ENCODE measurements around the gene AP2A2.

The AP2A2 gene

DNA sequence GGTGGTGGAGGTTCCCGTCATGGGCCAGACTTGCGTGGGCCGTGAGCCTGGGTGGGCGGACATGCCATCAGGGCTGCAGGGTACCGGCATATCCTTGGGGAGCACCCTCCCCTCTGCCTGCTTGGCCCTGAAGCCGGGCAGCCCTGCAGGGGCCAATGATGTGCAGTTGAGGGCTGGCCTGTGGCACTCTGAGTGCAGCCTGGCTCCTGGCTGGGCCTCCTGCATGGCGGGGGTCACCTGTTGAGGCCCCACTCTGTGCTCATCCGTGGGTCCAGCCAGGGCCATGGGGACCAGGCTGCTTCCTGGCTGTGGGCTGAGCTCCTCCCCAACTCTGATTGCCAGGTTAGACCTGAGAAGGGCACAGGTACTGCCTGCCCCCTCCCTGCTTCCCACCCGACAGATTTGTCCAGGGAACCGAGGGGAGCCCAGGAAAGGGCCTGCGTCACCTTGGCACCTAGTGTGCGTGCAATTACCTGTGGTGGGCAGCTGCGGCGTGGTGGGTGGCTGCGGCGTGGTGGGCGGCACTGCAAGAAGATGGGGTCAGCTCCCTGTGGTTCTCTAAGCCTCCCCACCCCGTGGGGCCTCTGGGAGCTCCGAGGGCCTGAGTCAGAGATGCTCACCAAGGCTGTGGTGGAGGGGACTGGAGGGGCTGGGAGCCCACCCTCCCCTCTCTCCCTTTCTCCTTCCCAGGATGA is 94.7 kb downstream of the AP2A2 start:
- Histone ChIP-seq H3K9me3 (ENCODE audit: severe bottlenecking) (no peaks in the 10 kb centered on the region), H3K27ac (ENCODE audit: poor library complexity, severe bottlenecking) (no peak overlapping the region), H3K27me3 (ENCODE audit: insufficient read depth, poor library complexity, severe bottlenecking) (no peaks in the 10 kb centered on the region), H3K4me3 (ENCODE audit: severe bottlenecking) (no peak overlapping the region), H3K36me3 (ENCODE audit: low read depth) (no peaks in the 10 kb centered on the region), H3K4me1 (ENCODE audit: insufficient read depth, poor library complexity, severe bottlenecking) (no peaks in the 10 kb centered on the region)
- ATAC-seq (ENCODE audit: low read depth) = no peak
- TF ChIP-seq, protein P1, sequence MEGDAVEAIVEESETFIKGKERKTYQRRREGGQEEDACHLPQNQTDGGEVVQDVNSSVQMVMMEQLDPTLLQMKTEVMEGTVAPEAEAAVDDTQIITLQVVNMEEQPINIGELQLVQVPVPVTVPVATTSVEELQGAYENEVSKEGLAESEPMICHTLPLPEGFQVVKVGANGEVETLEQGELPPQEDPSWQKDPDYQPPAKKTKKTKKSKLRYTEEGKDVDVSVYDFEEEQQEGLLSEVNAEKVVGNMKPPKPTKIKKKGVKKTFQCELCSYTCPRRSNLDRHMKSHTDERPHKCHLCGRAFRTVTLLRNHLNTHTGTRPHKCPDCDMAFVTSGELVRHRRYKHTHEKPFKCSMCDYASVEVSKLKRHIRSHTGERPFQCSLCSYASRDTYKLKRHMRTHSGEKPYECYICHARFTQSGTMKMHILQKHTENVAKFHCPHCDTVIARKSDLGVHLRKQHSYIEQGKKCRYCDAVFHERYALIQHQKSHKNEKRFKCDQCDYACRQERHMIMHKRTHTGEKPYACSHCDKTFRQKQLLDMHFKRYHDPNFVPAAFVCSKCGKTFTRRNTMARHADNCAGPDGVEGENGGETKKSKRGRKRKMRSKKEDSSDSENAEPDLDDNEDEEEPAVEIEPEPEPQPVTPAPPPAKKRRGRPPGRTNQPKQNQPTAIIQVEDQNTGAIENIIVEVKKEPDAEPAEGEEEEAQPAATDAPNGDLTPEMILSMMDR (IDR thresholded peaks at IDR 0.05; ENCODE audit: poor library complexity, severe bottlenecking) = no peak
- DNase-seq (ENCODE audit: low spot score) = no peak

- Histone ChIP-seq H3K4me3 (ENCODE audit: severe bottlenecking) (no peak overlapping the region), H3K27ac (ENCODE audit: poor library complexity, severe bottlenecking) (no peak overlapping the region), H3K36me3 (ENCODE audit: low read depth) (no peaks in the 10 kb centered on the region), H3K4me1 (ENCODE audit: insufficient read depth, poor library complexity, severe bottlenecking) (no peaks in the 10 kb centered on the region), H3K27me3 (ENCODE audit: insufficient read depth, poor library complexity, severe bottlenecking) (no peaks in the 10 kb centered on the region), H3K9me3 (ENCODE audit: severe bottlenecking) (no peaks in the 10 kb centered on the region)
- DNase-seq (ENCODE audit: low spot score) (no peak), ATAC-seq (ENCODE audit: low read depth) (no peak)
- TF ChIP-seq, protein P1 (IDR thresholded peaks at IDR 0.05; ENCODE audit: poor library complexity, severe bottlenecking) = no peak
These were observed 96.7 kb downstream of the AP2A2 start for GRCh38 chr11:1022411-1022810.

- H3K4me3 ChIP-seq (ENCODE audit: severe bottlenecking) = no peak overlapping the region
- H3K9me3 ChIP-seq (ENCODE audit: severe bottlenecking) = no peaks in the 10 kb centered on the region
- H3K36me3 ChIP-seq (ENCODE audit: low read depth) = no peaks in the 10 kb centered on the region
- DNase-seq (ENCODE audit: low spot score) (no peak), ATAC-seq (ENCODE audit: low read depth) (no peak)
- TF ChIP-seq, protein P1 (IDR thresholded peaks at IDR 0.05; ENCODE audit: poor library complexity, severe bottlenecking) = no peak
- no peaks in the 10 kb centered on the region for H3K27me3 ChIP-seq (ENCODE audit: insufficient read depth, poor library complexity, severe bottlenecking)
- H3K27ac ChIP-seq (ENCODE audit: poor library complexity, severe bottlenecking) = no peak overlapping the region
- no peaks in the 10 kb centered on the region for H3K4me1 ChIP-seq (ENCODE audit: insufficient read depth, poor library complexity, severe bottlenecking)
These were observed 97.5 kb downstream of the AP2A2 start for GRCh38 chr11:1022908-1023810.

DNA sequence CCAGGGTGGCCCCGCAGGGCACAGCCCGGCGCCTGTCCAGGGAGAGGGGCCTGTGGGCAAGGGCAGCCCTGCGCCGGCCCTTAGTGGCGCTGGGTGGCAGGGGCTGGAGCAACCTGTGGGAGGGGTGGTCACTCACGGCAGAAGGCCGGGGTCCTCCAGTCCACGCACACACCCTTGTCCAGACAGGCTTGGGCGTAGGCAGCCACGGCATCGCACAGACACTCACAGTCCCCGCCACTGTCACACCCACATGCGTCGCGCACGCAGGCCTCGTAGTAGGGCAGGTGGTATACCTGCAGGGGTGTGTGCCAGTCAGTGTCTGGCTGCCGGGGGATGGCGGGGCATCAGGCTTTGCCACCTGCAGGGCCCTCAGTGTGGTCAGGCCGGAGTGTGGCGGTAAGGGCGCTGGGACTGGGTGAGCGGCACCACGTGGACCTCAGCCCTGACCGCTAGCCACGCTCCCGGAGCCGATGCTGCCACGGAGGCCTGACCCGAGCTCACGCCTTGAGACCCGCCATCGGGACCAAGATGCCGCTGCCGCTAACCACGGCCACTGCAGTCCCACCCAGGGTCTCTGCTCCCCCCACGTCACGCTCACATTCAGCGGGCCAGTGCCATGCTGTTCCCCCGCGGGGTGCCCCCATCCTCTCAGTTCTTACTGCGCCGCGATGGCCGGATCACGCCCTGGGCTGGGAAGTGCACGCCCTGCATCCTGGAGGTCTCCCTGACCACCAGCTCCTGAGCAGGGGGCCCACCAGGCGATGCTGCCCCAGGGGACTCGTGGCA is 98.3 kb downstream of the AP2A2 start:
- DNase-seq (ENCODE audit: low spot score) = no peak
- H3K27ac ChIP-seq (ENCODE audit: poor library complexity, severe bottlenecking) = no peak overlapping the region
- H3K9me3 ChIP-seq (ENCODE audit: severe bottlenecking) = no peaks in the 10 kb centered on the region
- no peak for ATAC-seq (ENCODE audit: low read depth)
- H3K4me3 ChIP-seq (ENCODE audit: severe bottlenecking) = no peak overlapping the region
- H3K27me3 ChIP-seq (ENCODE audit: insufficient read depth, poor library complexity, severe bottlenecking) = no peaks in the 10 kb centered on the region
- H3K4me1 ChIP-seq (ENCODE audit: insufficient read depth, poor library complexity, severe bottlenecking) = no peaks in the 10 kb centered on the region
- TF ChIP-seq, protein P1 (IDR thresholded peaks at IDR 0.05; ENCODE audit: poor library complexity, severe bottlenecking) = no peak
- H3K36me3 ChIP-seq (ENCODE audit: low read depth) = no peaks in the 10 kb centered on the region
